Measurements from ENCODE around the gene SNAI3.

DNA sequence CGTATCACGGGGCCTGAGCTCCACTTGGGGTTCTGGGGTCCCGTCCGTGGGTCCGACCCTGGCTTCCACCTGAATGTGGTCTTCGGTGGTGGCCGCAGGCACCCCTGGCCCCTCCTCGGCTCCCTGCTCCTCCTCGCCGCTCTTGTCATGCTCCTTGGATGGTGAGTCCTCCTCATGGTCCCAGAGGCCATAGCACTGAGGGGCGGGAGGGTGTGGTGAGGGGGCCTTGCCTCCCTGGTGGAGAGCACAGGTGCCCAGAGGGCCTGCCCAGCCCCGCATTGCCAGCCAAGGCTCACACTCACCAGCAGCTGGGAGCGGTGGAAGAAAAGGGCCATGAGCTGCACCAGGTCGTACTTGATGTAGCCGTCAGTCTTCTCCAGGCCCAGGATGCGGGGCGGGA lies 34.9 kb upstream of the SNAI3 start:
- TF ChIP-seq, protein P1, sequence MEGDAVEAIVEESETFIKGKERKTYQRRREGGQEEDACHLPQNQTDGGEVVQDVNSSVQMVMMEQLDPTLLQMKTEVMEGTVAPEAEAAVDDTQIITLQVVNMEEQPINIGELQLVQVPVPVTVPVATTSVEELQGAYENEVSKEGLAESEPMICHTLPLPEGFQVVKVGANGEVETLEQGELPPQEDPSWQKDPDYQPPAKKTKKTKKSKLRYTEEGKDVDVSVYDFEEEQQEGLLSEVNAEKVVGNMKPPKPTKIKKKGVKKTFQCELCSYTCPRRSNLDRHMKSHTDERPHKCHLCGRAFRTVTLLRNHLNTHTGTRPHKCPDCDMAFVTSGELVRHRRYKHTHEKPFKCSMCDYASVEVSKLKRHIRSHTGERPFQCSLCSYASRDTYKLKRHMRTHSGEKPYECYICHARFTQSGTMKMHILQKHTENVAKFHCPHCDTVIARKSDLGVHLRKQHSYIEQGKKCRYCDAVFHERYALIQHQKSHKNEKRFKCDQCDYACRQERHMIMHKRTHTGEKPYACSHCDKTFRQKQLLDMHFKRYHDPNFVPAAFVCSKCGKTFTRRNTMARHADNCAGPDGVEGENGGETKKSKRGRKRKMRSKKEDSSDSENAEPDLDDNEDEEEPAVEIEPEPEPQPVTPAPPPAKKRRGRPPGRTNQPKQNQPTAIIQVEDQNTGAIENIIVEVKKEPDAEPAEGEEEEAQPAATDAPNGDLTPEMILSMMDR (IDR thresholded peaks at IDR 0.05), result no peak
- TF ChIP-seq POLR2A (IDR thresholded peaks at IDR 0.05), result no peak

Data from thyroid gland (tissue), 4 donors.